Activated T-cell treated with anti-CD3 and anti-CD28 coated beads for 24 hours (primary cell): ENCODE data around the gene F7.
"Not testable (repeated sequence)": the region's sequence is repeated elsewhere in the genome, so short reads cannot be mapped to it uniquely, and the experiment has no call there.

Source experiments
- DNase-seq: peaks from one replicate; pipeline ENCODE4 v3.0.0-alpha.2; 2020; ENCODE audit warnings: low read depth

The F7 gene

DNA sequence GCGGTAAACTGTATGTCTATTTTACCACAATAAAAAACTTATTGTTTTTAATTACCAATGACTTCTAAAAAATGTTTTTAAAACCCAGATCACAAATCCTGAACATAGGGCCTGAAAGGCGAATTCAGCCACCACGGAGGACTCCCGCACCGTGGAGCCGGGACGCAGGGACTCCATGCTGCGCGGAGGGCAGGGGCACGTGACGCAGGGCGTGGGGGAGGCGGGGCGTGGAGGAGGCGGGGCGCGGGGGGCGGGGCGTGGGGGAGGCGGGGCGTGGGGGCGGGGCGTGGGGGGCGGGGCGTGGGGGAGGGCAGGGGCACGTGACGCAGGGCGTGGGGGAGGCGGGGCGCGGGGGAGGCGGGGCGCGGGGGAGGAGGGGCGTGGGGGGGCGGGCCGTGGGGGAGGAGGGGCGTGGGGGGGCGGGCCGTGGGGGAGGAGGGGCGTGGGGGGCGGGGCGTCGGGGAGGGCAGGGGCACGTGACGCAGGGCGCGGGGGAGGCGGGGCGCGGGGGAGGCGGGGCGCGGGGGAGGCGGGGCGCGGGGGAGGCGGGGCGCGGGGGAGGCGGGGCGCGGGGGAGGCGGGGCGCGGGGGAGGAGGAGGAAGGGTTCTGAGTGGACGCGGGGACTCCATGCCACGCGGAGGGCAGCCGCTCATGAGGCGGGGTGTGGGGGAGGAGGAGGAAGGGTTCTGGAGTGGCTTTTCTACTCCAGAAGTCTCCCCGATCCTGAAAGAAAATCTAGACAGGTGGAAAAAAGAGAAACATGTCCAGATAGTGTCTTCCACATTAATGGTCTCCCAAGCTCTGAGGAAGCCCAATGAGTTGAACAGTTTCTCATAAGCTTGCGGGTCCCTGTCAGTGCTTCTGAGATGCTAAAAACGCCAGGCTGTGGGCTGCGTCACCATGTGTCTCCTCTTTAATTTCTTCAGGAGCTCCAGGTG is 48.5 kb downstream of the F7 start:
- peak; percentile 40 for DNase-seq

DNA sequence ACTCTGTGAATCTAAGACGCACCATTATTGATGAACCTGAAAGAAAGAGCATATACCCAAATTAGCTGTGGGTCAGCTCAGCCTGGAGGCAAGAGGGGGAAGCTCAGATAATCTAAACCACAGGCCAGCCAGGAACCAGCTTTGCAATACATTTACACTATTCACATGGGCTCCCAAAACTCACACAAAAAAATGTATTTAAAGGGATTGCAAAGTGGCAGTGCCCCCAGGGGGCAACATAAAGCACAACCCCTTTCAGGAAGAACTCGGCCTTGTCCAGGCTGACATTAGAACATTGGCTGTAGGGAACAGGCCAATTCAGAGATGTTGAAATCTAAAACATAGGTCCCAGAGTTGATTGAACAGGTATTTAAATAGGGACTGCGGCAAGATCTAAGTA is 49.6 kb downstream of the F7 start:
- no peak for DNase-seq

DNA sequence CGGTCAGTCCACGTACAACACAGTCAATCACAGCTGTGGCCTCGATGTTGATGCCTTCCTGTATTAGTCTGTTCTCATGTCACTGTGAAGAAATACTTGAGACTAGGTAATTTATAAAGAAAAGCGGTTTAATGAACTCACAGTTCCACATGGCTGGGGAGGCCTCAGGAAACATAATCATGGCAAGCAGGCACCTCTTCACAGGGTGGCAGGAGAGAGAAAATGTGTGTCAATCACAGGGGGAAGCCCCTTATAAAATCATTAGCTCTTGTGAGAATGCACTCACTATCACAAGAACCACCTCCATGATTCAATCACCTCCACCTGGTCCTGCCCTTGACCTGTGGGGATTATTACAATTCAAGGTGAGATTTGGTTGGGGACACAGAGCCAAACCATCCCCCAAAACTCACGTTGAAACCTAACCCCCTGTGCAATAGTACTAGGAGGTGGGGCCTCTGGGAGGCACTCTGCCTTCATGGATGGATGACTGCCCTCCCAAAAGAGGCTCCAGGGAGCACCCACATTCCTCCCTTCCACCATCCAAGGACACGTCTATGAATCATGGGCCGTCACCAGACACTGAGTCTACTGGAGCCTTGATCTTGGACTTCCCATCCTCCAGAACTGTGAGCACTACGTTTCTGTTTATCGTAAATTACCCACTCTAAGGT is 50.5 kb downstream of the F7 start:
- no peak for DNase-seq

DNA sequence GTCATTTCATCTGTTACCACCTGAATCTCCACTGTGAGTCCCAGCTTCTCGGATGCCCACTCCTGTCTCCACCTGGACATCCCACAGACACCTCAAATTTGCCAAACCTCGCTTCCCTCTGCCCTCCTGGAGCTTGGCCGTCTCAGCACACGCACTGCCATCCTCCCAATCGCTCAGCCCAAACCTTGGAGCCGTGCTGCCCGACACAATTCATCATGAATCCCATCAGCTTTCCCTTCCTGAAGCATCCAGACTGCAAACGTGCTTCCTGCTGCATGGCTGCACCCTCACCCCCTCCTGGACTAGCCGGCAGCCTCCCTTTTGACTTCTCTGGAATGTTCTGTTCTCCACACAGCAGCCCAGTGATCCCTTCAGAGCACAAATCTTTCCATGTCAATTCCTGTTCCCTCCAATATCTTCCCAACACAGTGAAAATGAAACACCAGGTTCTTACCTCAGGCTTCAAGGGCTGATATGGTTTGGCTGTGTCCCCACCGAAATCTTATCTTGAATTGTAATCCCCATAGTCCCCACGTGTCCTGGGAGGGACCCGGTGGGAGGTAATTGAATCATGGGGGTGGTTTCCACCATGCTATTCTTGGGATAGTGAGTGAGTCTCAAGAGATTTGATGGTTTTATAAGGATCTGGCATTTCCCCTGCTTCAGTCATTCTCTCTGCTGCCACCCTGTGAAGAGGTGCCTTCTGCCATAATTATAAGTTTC is 51.8 kb downstream of the F7 start:
- no peak for DNase-seq

DNA sequence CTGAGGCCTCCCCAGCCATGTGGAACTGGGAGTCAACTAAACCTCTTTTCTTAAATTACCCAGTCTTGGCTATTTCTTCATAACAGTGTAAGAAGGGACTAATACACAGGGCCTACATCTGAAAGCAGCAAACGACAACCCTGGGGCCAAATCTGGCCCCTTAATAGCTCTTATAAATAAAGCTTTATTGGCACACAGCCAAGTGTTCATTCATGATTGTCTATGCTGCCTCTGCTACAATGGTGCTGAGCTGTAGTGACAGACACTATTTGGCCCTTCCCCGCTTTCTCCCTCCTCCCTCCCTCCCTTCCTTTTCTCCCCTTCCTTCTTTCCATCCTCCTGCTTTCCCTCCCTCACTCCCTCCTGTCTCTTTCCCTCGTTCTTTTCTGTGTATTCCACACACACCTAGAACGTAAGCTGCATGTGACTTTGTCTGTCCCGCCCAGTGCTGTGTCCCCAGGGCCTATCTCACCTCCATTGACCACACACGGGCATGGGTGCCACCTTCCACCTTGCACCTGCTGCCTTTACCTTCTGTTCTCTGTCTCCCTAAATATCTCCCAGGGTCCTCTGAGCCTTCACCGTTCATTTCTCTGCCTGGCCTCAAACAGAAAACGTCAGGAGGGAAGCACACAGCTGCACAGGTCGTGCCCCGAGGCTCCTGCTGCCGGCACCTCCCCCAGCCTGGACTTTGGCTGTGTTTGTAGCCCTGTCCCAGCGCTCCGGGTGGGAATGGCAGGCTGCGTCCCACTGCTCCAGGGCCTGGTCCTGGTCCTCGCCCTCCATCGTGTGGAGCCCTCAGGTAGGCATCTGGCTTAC is 52.5 kb downstream of the F7 start, which contains the start of gene PROZ:
PROZ (plus strand) TSS at position 720 of the 819 bp plus-strand sequence; CDS start at position 733, 13 bp downstream.
- no peak for DNase-seq

DNA sequence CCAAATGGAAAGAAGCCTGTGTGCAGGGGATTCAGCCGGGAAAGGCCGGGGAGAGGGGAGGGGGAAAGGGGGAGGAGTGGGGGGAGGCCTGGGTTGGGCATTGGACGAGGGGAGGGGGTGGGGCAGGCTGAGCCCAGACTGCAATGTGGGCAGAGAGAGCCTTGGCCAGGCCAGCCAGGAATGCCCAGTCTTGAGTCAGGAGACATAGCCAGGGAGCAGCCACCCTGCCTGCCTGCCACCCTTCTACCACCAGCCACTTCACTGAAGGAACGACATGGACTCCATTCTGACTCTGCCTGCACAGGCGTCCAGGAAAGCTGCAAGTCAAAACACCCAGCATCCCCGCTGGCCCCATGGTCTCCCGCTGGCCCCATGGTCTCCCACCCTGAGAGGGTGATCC is 53.4 kb downstream of the F7 start:
- no peak for DNase-seq

DNA sequence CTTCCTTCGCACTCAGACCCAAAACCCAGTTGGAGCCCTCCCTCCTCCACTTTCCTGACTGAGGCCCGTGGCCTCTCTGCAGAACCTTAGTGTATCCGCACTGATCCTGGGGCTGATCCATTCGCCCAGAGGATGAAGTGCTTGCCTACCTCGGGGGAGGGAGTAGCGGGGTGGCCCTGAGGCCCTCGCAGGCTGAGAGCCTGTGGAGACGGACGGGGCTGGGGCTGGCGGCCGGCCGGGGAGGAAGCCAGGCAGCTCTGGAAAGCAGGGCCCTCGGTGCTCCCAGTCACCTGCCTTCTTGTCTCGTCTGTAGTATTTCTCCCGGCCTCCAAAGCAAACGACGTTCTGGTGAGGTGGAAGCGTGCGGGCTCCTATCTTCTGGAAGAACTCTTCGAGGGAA is 54.1 kb downstream of the F7 start:
- no peak for DNase-seq

DNA sequence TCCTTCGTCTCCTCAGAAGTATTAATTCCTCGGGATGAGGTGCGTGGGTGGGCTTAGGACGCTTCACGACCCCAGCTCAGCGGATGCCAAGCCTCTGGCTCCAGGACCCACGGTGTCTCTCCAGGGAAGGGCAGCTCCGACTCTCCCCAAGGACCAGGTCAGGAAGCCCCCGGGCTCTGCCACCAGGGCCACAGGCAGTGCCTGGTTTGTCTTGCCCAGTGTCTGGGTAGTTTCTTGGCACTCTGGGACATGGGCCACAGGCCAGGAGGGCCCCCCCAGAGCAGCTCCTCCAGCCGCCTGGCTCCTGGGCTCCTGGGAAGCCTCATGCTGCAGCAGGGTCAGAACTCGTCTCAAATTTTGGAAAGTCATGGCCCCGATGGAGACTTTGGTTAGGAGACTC is 55.4 kb downstream of the F7 start:
- no peak for DNase-seq

DNA sequence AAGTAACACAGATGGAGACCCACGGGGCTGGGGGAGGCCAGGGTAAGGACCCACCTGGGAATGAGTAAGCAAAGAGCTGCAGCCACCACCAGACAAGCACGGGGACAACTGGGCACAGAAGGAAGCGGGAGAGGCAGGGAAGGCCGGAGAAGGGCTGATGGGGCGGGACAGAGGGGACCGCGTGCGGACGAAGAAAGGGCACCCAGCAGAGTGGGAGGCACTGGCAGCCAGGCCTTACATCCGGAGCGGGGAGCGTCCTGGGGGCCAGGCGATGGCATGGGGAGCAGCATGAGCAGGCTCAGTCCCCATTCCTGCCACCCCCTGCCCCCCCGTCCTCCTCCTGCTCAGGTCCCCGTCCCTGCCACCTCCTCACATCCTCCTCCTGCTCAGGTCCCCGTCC is 55.8 kb downstream of the F7 start:
- DNase-seq: no peak

DNA sequence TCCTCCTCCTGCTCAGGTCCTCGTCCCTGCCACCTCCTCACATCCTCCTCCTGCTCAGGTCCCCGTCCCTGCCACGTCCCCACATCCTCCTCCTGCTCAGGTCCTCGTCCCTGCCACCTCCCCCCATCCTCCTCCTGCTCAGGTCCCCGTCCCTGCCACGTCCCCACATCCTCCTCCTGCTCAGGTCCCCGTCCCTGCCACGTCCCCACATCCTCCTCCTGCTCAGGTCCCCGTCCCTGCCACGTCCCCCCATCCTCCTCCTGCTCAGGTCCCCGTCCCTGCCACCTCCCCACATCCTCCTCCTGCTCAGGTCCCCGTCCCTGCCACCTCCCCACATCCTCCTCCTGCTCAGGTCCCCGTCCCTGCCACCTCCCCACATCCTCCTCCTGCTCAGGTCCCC is 56.4 kb downstream of the F7 start:
- DNase-seq: not testable (repeated sequence)

DNA sequence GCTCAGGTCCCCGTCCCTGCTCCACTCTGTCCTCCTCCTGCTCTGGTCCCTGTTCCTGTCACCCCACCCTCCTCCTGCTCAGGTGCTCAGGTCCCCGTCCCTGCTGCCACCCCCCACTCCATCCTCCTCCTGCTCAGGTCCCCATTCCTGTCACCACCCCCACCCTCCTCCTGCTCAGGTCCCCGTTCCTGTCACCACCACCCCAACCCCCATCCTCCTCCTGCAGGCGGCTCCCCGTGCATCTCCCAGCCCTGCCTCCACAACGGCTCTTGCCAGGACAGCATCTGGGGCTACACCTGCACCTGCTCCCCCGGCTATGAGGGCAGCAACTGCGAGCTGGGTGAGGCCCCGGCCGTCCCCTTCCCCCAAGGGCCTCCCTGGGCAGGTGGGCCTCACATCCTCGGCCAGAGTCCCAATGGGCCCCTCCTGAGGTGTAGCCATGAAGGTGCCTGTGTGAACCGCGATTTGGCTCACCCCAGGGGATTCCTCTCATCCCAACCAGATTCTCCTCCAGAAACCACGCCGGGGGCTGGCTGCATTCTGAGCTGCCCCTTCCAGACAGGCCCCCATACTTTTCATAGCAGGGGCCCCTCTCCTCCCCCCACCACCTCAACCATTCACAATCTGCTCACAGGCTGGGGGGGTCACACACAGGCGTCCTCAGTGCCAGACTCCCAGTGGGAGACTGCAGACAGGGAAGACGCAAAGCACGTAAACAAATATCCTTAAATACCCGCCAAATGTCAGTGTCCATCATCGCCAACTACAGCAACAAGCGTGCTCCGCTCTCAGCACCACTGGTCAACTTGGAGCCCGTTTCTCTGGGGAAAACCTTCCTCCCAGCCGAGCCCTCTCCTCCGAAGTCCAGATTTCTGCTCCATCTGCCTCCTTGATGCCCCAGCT is 57.4 kb downstream of the F7 start:
- DNase-seq: no peak

DNA sequence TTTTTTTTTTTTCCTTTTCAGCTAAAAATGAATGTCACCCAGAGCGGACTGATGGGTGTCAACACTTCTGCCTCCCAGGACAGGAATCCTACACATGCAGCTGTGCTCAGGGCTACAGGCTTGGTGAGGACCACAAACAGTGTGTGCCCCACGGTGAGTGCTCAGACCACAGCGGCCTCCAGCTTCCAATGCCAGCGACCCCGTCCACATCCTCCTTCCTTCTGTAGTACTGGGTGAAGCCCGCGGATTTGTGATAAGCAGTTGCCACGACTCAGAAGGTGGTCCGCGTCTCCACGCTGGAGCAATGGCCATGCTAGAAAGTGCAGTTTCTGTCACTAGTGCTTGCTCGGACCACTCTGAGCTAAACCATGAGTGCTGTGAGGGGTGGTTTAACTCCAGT is 58.9 kb downstream of the F7 start:
- DNase-seq: no peak

DNA sequence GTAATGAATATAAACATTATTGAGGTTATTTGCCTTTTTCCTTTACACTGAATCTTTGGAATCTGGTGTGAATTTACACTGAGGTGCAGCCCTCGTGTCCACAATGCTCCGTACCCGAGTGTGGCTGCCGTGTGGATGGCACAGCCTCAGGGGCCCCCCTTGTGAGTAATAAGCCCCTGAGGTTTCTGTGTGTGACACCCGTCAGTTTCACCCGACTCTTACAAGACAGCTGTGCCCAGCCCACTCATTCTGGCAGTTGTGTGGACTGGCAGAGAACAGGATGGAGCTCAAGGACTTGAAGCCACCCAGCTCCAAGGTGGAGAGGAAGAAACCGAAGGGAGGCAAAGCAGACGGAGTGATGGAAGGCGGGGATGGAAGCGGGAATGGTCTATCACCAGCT is 60.7 kb downstream of the F7 start:
- no peak for DNase-seq

DNA sequence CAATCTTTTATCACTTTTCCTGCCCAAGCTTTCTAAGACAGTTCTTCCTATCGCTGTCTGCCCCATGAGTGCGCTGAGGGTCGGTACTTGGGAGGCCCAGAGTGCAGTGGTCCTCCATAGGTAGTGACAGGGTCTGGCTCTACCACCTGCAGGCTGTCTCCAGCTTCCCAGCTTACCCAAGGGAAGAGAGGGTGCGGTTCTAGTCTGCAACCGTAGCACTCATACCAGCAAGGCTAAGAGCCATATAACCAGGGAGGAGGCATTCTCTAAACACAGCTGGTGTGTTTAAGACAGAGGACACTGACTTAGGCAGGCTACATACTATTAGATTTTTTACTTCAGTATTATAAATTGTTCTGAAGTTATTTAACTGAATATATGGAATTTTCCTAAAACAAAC is 61.1 kb downstream of the F7 start:
- DNase-seq: no peak

DNA sequence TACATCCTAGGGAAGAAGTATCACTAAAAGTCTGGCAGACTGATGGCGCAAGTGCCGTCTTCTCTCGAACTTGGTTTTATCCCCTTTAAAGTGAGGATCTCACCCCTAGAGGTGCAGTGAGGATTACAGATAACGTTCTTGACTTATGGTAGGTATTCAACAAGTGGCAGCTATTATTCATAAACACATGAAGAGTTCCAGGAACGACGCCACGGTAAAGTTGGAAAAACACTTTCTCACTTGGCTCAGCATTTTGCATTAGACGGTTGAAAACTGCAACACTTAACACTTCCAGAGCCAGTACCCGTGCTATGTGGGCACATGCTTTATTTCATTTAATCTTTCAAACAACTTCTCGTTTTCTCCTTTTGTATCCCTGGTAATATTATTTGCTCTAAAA is 61.6 kb downstream of the F7 start:
- DNase-seq: no peak

DNA sequence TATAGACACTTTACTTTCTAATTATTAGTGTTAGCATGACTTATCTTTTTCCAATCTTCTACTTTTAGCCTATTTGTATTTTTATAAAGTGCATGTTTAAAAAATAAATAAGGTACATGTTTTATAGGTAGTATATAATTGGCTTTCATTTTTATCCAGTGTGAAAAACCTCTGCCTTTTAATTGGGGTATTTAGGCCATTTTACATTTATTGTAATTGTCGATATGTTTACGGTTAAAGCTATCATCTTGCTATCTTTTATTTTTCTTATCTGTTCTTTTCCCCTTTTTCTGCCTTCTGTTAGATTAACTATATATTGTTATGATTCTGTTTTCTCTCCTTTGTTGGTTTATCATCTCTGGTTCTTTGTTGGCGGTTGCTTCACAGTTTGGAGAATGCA is 62.0 kb downstream of the F7 start:
- DNase-seq: no peak

DNA sequence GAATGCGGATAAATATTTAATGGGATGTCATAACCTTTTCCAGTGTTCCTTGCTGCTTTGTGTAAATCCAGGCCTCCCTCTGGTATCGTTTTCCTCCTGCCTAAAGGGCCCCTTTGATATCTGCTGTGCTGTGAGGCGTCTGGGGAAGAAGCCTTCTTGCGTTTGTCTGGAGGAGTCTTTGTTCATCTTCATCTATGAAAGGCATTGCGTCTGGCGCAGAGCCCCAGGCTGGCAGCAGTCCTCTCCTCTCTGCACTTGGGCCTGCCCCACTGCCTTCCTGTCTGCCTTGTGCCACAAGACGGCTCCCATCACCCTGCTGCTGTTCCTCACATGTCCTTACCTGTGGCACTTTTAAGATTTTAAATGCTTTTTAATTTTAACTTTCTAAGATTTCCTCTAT is 62.6 kb downstream of the F7 start:
- DNase-seq: no peak

DNA sequence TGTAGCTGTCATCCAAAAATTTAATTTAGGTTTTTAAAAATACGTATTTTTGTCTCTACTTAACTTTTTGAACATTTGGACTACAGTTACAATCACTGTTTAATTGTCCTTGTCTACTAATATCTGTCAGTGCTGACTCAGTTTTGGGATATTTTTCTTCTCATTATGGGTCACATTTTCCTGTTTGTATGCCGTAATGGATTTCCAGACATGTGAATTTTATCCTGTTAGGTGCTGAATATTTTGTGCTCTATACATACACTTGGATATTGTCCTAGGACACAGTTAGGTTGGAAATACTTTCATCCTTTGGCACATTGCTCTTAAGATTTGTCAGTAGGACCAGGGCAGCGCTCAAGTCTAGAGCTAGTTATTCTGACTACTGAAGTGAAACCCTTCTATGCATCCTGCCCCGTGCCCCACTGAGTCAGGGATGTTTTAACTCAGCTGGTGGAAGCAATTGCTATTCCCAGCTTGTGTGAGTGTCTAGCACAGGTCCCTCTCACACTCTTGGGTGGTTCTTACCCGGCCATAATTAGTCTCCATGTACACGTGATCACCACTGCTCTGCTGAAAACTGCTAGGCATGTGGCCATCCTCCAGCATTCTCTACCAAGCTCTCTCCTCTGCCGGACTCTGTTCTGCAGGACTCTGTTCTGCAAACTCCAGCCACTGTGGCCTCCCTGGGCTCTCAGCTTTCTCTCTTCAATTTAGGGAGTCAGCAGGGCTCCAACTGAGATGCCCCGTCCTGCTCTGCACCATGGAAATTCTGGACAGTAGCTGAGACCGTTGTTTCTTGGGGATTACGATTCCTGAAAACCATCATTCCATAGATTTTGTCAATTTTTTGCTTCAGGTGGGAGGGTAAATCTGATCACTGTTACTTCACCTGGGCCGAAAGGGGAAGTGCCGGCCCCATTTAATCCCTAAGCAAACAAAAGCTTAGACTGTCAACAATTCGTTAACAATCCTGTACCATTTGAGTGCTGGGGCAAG is 64.0 kb downstream of the F7 start:
- no peak for DNase-seq
